K562 (cell line): Measurements from ENCODE around the gene RIC8B. TPM values are rescaled to one million over a fixed set of nuclear protein-coding genes. Genes with fewer than 3 reads are reported as not detected.

Experiments
- ATAC-seq: fragments of 200-7000 bp; cut with Tn5 transposase; 3 replicates; pipeline ENCODE4 v1.9.1; 2020; ENCODE audit warnings: moderate library complexity
- BruUV-seq: library from RNA; stranded (reverse); fragments of 400-500 nt; replicated peaks from 2 replicates; lab custom pipeline; 2021; lab: Mats Ljungman, UMichigan
- CTCF ChIA-PET: fragments of 300-600 bp; formaldehyde crosslinking; extraction: SDS; loops from one replicate; lab custom pipeline; 2021; ENCODE audit warnings: low intra/inter-chr PET ratio; lab: Yijun Ruan, JAX
- POLR2A ChIA-PET: fragments of 300-600, 350-650 bp; sonication (Branson Sonifier 250); formaldehyde crosslinking; extraction: SDS; loops from one replicate; lab custom pipeline; 2021; ENCODE audit warnings: antibody characterized with exemption, inconsistent platforms; lab: Yijun Ruan, JAX
- DNase-seq, 4 experiments: peaks; one replicate each; pipeline versions ENCODE4 v3.0.0 to v3.0.0-alpha.2; 2011 to 2018; ENCODE audit warnings: low spot score in 3 of 4, mixed read lengths in 3 of 4; ENCODE audit errors: extremely low read depth in 1 of 4
- FAIRE-seq: peaks from 2 replicates; lab custom pipeline; 2011; peaks lifted over from hg19 to GRCh38; lab: Jason Lieb, UNC
- H2AFZ ChIP-seq: 2 replicates; pipeline ENCODE4 v1.6.0; 2011; ENCODE audit warnings: low read depth, low read length, control low read depth, inconsistent platforms
- H3K27ac ChIP-seq: fragments of 200-600 bp; 3 replicates; pipeline ENCODE4 v1.8.0; 2011; ENCODE audit warnings: low read depth, mild to moderate bottlenecking, control low read depth, inconsistent platforms, low read length, moderate library complexity, mixed read lengths; ENCODE audit errors: extremely low read depth
- H3K27me3 ChIP-seq, 2 experiments: fragments of 300-600 bp in 1 of 2; 2 replicates in 1 of 2; 3 replicates in 1 of 2; pipeline versions ENCODE4 v1.6.0 to v1.8.0; 2011; ENCODE audit warnings: inconsistent platforms in 2 of 2, low read length in 2 of 2, mild to moderate bottlenecking in 1 of 2, mixed read lengths in 1 of 2, moderate library complexity in 1 of 2; ENCODE audit not compliant: control insufficient read depth in 2 of 2, insufficient read depth in 2 of 2
- H3K36me3 ChIP-seq: fragments of 300-600 bp; 3 replicates; pipeline ENCODE4 v1.8.0; 2011; ENCODE audit warnings: mild to moderate bottlenecking, low read length, inconsistent platforms; ENCODE audit not compliant: control insufficient read depth, insufficient read depth
- H3K4me1 ChIP-seq, 2 experiments: fragments of 200-600 bp in 1 of 2; replicated peaks in 1 of 2; 2 replicates in 1 of 2; 3 replicates in 1 of 2; pipeline versions ENCODE4 v1.5.1 to v1.8.0; 2011; ENCODE audit warnings: inconsistent platforms in 2 of 2, low read length in 2 of 2, mild to moderate bottlenecking in 1 of 2, mixed read lengths in 1 of 2, moderate library complexity in 1 of 2; ENCODE audit not compliant: control insufficient read depth in 2 of 2, insufficient read depth in 2 of 2
- H3K4me2 ChIP-seq: 2 replicates; pipeline ENCODE4 v1.6.1; 2011; ENCODE audit warnings: low read length, control low read depth, inconsistent platforms, mixed read lengths; ENCODE audit not compliant: insufficient read depth
- H3K4me3 ChIP-seq: fragments of 200-600 bp; sonication (generic), shearing (Covaris generic); 2 replicates; pipeline ENCODE4 v1.5.1; 2016; ENCODE audit warnings: control low read depth, inconsistent platforms
- H3K79me2 ChIP-seq: fragments of 200-600 bp; 3 replicates; pipeline ENCODE4 v1.8.0; 2011; ENCODE audit warnings: low read length, inconsistent platforms; ENCODE audit not compliant: control insufficient read depth, insufficient read depth
- H3K9ac ChIP-seq, 2 experiments: 2 replicates each; pipeline versions ENCODE4 v1.6.0 to v1.6.1; 2011; ENCODE audit warnings: low read depth in 2 of 2, low read length in 2 of 2, control low read depth in 1 of 2, inconsistent platforms in 1 of 2, mild to moderate bottlenecking in 1 of 2, mixed read lengths in 1 of 2; ENCODE audit not compliant: insufficient read depth in 1 of 2
- H3K9me1 ChIP-seq: one replicate; pipeline ENCODE4 v1.6.0; 2011; ENCODE audit warnings: inconsistent platforms, mild to moderate bottlenecking, low read length, moderate library complexity; ENCODE audit not compliant: control insufficient read depth, insufficient read depth
- H3K9me3 ChIP-seq: replicated peaks from 2 replicates; pipeline ENCODE4 v1.5.1; 2011; ENCODE audit warnings: low read depth, low read length, inconsistent platforms; ENCODE audit not compliant: control insufficient read depth, insufficient read depth
- H4K20me1 ChIP-seq: replicated peaks from 2 replicates; pipeline ENCODE4 v1.6.1; 2011; ENCODE audit warnings: low read length, inconsistent platforms, mixed read lengths; ENCODE audit not compliant: control insufficient read depth, insufficient read depth
- ATF1 ChIP-seq, 2 experiments: fragments of 450-650 bp in 1 of 2; IDR thresholded peaks; 2 replicates each; pipeline ENCODE4 v1.6.1; 2016; ENCODE audit warnings: missing compliant biosample characterization in 1 of 2, missing genetic modification characterization in 1 of 2
- ELK3 ChIP-seq: fragments of 450-650 bp; formaldehyde crosslinking; IDR thresholded peaks from 2 replicates; pipeline ENCODE4 v1.4.0; 2020; ENCODE audit warnings: mild to moderate bottlenecking
- EP300 ChIP-seq: IDR thresholded peaks from 2 replicates; pipeline ENCODE4 v1.6.1; 2012; ENCODE audit warnings: low read length, improper control_type of control experiment
- GATAD2B ChIP-seq: fragments of 450-650 bp; IDR thresholded peaks from 2 replicates; pipeline ENCODE4 v1.6.1; 2017; ENCODE audit warnings: mild to moderate bottlenecking, borderline replicate concordance
- HDAC3 ChIP-seq: fragments of 450-650 bp; IDR thresholded peaks from 2 replicates; pipeline ENCODE4 v1.6.1; 2018; ENCODE audit warnings: borderline replicate concordance, mild to moderate bottlenecking, moderate library complexity; ENCODE audit not compliant: partially characterized antibody
- HMG20A ChIP-seq: fragments of 450-650 bp; formaldehyde crosslinking; conservative IDR thresholded peaks from 2 replicates; pipeline ENCODE4 v1.4.0; 2020; ENCODE audit warnings: mild to moderate bottlenecking, mixed read lengths
- ID3 ChIP-seq, 2 experiments: fragments of 250-450 bp in 1 of 2; fragments of 450-650 bp in 1 of 2; sonication (Bioruptor Pico) in 1 of 2; IDR thresholded peaks; 2 replicates each; pipeline versions ENCODE4 v1.6.1 to v1.8.0; 2016 to 2021; ENCODE audit warnings: mild to moderate bottlenecking in 2 of 2, moderate library complexity in 2 of 2, missing compliant biosample characterization in 1 of 2, missing genetic modification characterization in 1 of 2
- NCOA1 ChIP-seq: fragments of 450-650 bp; IDR thresholded peaks from 2 replicates; pipeline ENCODE4 v1.6.1; 2016; ENCODE audit warnings: low read depth
- NCOR1 ChIP-seq: fragments of 450-650 bp; IDR thresholded peaks from 2 replicates; pipeline ENCODE4 v1.6.1; 2016; ENCODE audit warnings: mild to moderate bottlenecking, moderate library complexity
- SMARCE1 ChIP-seq: fragments of 450-650 bp; IDR thresholded peaks from 2 replicates; pipeline ENCODE4 v1.7.1; 2016; ENCODE audit warnings: mild to moderate bottlenecking
- ZKSCAN1 ChIP-seq: fragments of 150-350 bp; IDR thresholded peaks from 2 replicates; pipeline ENCODE4 v1.6.1; 2016; ENCODE audit warnings: low read depth, low read length
- ZNF449 ChIP-seq: fragments of 250-450 bp; sonication (Bioruptor Pico); IDR thresholded peaks from 2 replicates; pipeline ENCODE4 v1.8.0; 2022; ENCODE audit warnings: moderate library complexity, mild to moderate bottlenecking, inconsistent platforms
- ZNF561 ChIP-seq: fragments of 450-650 bp; formaldehyde crosslinking; conservative IDR thresholded peaks from 2 replicates; pipeline ENCODE4 v1.4.0; 2020; ENCODE audit warnings: mild to moderate bottlenecking, moderate library complexity
- WGBS: fragments of 100-300 bp; shearing (Covaris generic); methylation state at CpG from one replicate; pipeline ENCODE4 v1.1.6; 2016; ENCODE audit warnings: low coverage, mixed read lengths; ENCODE audit not compliant: insufficient coverage; ENCODE audit errors: missing lambda C conversion rate; 5-methylcytosine and 5-hydroxymethylcytosine counted together
- in situ Hi-C: fragments of 300-500 bp; cut with MboI; formaldehyde crosslinking; loops from 4 replicates; pipeline ENCODE4 v1.15.0; 2018; ENCODE audit warnings: inconsistent platforms, mixed read lengths
- intact Hi-C: fragments of 100-400 bp; cut with micrococcal nuclease; formaldehyde crosslinking; loops from 2 replicates; pipeline ENCODE4 v1.14.2; 2022
- polyA plus RNA-seq, 8 experiments: library from polyadenylated mRNA; depleted of rRNA in 4 of 8; stranded (reverse) in 5 of 8; unstranded in 3 of 8; fragments of >200 nt; fragmentation: Nextera tagmentation in 2 of 8; fragmentation: Illumina TruSeq in 1 of 8; extraction: Ambion mirVana in 2 of 8; extraction: Trizol in 1 of 8; gene quantifications; 2 replicates each; pipeline versions ENCODE4 v1.2.1 to v1.2.3, GENCODE V29; 2011 to 2014; ENCODE audit warnings: inconsistent platforms in 1 of 8, missing spikeins in 1 of 8
- total RNA-seq, 7 experiments: library from RNA; depleted of rRNA in 6 of 7; stranded (reverse); fragments of >200 nt in 6 of 7; fragmentation: Illumina TruSeq in 2 of 7; extraction: Trizol in 2 of 7; gene quantifications; 2 replicates each; pipeline versions ENCODE4 v1.2.1 to v1.2.3, GENCODE V29; 2011 to 2021; ENCODE audit warnings: low replicate concordance in 1 of 7
- TF ChIP-seq, protein P1 (sequence below): fragments of 250-450 bp; sonication (Bioruptor Pico); IDR thresholded peaks from 2 replicates; pipeline ENCODE4 v1.5.0; 2020; ENCODE audit warnings: mild to moderate bottlenecking, borderline replicate concordance
- TF ChIP-seq, protein P2 (sequence below): IDR thresholded peaks from 2 replicates; pipeline ENCODE4 v1.6.1; 2012; ENCODE audit warnings: low read depth, low read length, improper control_type of control experiment, borderline replicate concordance

The RIC8B gene
- total and polyA plus RNA-seq, 9 of the 15 experiments (the other 6 are each of a cell fraction or from before 2014, with no cell fraction given), result 0.92 to 8.1 (median 4.8) TPM

DNA sequence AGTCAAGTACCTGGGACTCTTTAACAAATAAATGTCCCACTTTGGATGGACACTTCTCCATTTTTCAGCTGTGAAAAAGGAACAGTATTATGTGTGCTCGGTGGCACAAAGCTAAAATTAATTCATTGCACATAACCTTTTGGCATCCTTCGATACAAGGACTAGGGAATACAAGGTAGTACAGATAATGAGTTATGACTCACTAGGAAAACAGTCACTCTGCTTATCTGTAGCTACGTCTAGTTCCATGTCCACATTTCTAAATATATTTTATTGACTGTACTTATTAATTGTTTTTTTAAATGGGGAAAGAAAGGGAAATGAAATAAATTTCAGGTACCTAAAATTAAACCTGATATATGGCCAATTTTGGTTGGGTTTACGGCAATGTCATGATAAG, 35.2 kb upstream of the RIC8B start:
- POLR2A ChIA-PET, result no interaction called here
- H3K4me1 ChIP-seq, result peaks cover 0 to 17% of the 10 kb centered on the region in 2 experiments; a peak in 2 of 5 replicates
- TF ChIP-seq HDAC3 (peak; percentile 23), GATAD2B (no peak), EP300 (peak; percentile 58; the same call in 1 of the 2 replicates), SMARCE1 (peak; percentile 92), ZNF561 (no peak), ZNF449 (CRISPR knock-in tag) (no peak), ZKSCAN1 (no peak), NCOA1 (0 out of 2 replicates have a peak, but pooled peaks have one; percentile 36), HMG20A (no peak), ID3 (CRISPR knock-in tag; IDR thresholded peaks at IDR 0.05) (no peak), ID3 (tag; IDR thresholded peaks at IDR 0.05) (peak; percentile 25; the same call in 1 of the 2 replicates), ELK3 (CRISPR knock-in tag) (no peak), ATF1 (CRISPR knock-in tag; IDR thresholded peaks at IDR 0.05) (no peak), ATF1 (tag; IDR thresholded peaks at IDR 0.05) (no peak), NCOR1 (peak; percentile 47)
- TF ChIP-seq, protein P1, sequence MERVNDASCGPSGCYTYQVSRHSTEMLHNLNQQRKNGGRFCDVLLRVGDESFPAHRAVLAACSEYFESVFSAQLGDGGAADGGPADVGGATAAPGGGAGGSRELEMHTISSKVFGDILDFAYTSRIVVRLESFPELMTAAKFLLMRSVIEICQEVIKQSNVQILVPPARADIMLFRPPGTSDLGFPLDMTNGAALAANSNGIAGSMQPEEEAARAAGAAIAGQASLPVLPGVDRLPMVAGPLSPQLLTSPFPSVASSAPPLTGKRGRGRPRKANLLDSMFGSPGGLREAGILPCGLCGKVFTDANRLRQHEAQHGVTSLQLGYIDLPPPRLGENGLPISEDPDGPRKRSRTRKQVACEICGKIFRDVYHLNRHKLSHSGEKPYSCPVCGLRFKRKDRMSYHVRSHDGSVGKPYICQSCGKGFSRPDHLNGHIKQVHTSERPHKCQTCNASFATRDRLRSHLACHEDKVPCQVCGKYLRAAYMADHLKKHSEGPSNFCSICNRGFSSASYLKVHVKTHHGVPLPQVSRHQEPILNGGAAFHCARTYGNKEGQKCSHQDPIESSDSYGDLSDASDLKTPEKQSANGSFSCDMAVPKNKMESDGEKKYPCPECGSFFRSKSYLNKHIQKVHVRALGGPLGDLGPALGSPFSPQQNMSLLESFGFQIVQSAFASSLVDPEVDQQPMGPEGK, result no peak
- TF ChIP-seq, protein P2, sequence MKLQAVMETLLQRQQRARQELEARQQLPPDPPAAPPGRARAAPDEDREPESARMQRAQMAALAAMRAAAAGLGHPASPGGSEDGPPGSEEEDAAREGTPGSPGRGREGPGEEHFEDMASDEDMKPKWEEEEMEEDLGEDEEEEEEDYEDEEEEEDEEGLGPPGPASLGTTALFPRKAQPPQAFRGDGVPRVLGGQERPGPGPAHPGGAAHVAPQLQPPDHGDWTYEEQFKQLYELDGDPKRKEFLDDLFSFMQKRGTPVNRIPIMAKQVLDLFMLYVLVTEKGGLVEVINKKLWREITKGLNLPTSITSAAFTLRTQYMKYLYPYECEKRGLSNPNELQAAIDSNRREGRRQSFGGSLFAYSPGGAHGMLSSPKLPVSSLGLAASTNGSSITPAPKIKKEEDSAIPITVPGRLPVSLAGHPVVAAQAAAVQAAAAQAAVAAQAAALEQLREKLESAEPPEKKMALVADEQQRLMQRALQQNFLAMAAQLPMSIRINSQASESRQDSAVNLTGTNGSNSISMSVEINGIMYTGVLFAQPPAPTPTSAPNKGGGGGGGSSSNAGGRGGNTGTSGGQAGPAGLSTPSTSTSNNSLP, result peak; percentile 54; the same call in 1 of the 2 replicates

More for the DNA sequence above, 35.2 kb upstream of the RIC8B start:
- BruUV-seq, result no TSS peak
- H2AFZ ChIP-seq, result no peak overlapping the region
- ATAC-seq (peak; percentile 54; the same call in 2 of the 3 replicates), FAIRE-seq (no peak), DNase-seq (peak in 2 of 4 experiments; percentile 38 to 58)
- CTCF ChIA-PET, result no interaction called here
- peak overlapping the region; percentile 37; the same call in 1 of the 2 replicates for H3K4me2 ChIP-seq
- in situ Hi-C loops, result no loop called here
- no peaks in the 10 kb centered on the region for H3K79me2 ChIP-seq
- no peak overlapping the region for H3K4me3 ChIP-seq
- WGBS, result 2% methylated on average over 4 of the region's 4 CpGs
- no peaks in the 10 kb centered on the region for H3K36me3 ChIP-seq
- intact Hi-C loops, result loop anchor here (10.0 kb wide), 1 partner anchor 175 kb away; no protein-coding TSS in a partner anchor
- H4K20me1 ChIP-seq, result no peaks in the 10 kb centered on the region
- no peak overlapping the region for H3K27ac ChIP-seq
- H3K9ac ChIP-seq, result no peak overlapping the region
- no peaks in the 10 kb centered on the region for H3K9me1 ChIP-seq
- peaks cover 0 to 10% of the 10 kb centered on the region in 2 experiments for H3K27me3 ChIP-seq
- no peaks in the 10 kb centered on the region for H3K9me3 ChIP-seq
